Kidney (tissue), 14 donors: ENCODE measurements around the gene RELL1. TPM values are rescaled to one million over a fixed set of nuclear protein-coding genes. Genes with fewer than 3 reads are reported as not detected.

ENCODE experiments used
- DNase-seq, 5 donors: peaks; one replicate each; pipeline ENCODE4 v3.0.0-alpha.2; 2013 to 2020
- FAIRE-seq: peaks from 2 replicates; lab custom pipeline; 2012; peaks lifted over from hg19 to GRCh38; lab: Jason Lieb, UNC
- H3K27ac ChIP-seq, 2 donors: one replicate each; pipeline ENCODE4 v1.7.0; 2013; ENCODE audit warnings: low read depth in 2 of 2, low read length in 2 of 2, inconsistent platforms in 1 of 2
- H3K27me3 ChIP-seq: one replicate; pipeline ENCODE4 v1.7.1; 2013; ENCODE audit warnings: low read length, inconsistent platforms; ENCODE audit not compliant: control insufficient read depth, insufficient read depth
- H3K36me3 ChIP-seq, 3 donors: one replicate each; pipeline versions ENCODE4 v1.7.0 to v1.7.1; 2013; ENCODE audit warnings: low read length in 3 of 3, control low read depth in 1 of 3, inconsistent platforms in 1 of 3; ENCODE audit not compliant: insufficient read depth in 3 of 3, control insufficient read depth in 2 of 3
- H3K4me1 ChIP-seq, 3 donors: one replicate each; pipeline versions ENCODE4 v1.7.0 to v1.7.1; 2013; ENCODE audit warnings: low read length in 3 of 3, inconsistent platforms in 1 of 3, low read depth in 1 of 3; ENCODE audit not compliant: control insufficient read depth in 2 of 3, insufficient read depth in 2 of 3
- H3K4me3 ChIP-seq, 3 donors: one replicate each; pipeline versions ENCODE4 v1.7.0 to v1.8.1; 2013; ENCODE audit warnings: low read length in 3 of 3, control low read depth in 1 of 3, inconsistent platforms in 1 of 3
- H3K9ac ChIP-seq, 3 donors: one replicate each; pipeline versions ENCODE4 v1.7.0 to v1.7.1; 2013; ENCODE audit warnings: low read length in 3 of 3, control low read depth in 1 of 3, inconsistent platforms in 1 of 3
- H3K9me3 ChIP-seq, 3 donors: one replicate each; pipeline versions ENCODE4 v1.7.0 to v1.7.1; 2013; ENCODE audit warnings: low read length in 3 of 3, control low read depth in 1 of 3, inconsistent platforms in 1 of 3; ENCODE audit not compliant: control insufficient read depth in 2 of 3, insufficient read depth in 1 of 3
- CTCF ChIP-seq: IDR thresholded peaks from 3 replicates; pipeline ENCODE4 v1.5.1; 2012; ENCODE audit warnings: mild to moderate bottlenecking, moderate library complexity, borderline replicate concordance; ENCODE audit not compliant: insufficient read depth; ENCODE audit errors: extremely low read depth
- intact Hi-C: fragments of 100-400 bp; cut with DNase I; formaldehyde crosslinking; loops from one replicate; pipeline ENCODE4 v1.11.1; 2022
- polyA plus RNA-seq: library from polyadenylated mRNA; stranded (reverse); fragments of 350-450 nt; fragmentation: Illumina TruSeq; extraction: RNeasy Lipid Tissue Mini Kit (QIAGEN cat#74804); gene quantifications from one replicate; pipeline ENCODE4 v1.2.3, GENCODE V29; 2014; ENCODE audit warnings: low read depth, low replicate concordance; ENCODE audit not compliant: insufficient read depth
- total RNA-seq: library from RNA; stranded (reverse); fragmentation: NEBNext Ultra II Directional; extraction: Animal tissue kit (Norgen Biotek cat#: 25700); gene quantifications from one replicate; pipeline ENCODE4 v1.2.1, GENCODE V29; 2021
- donor health status: control.
- donor health status: control.
- donor health status: control.
- donor health status: control.
- donor health status: control.
- donor health status: DM: yes; HTN: yes; CAD: no.
- donor health status: Normal renal cell carcinoma (clear cell type).

Gene RELL1
- total and polyA plus RNA-seq, 2 donors from 2014 or later: 1.4 to 38.4 TPM

- Histone ChIP-seq H3K27ac (no peak overlapping the region), H3K9me3 (no peaks in the 10 kb centered on the region), H3K4me1 (no peaks in the 10 kb centered on the region), H3K9ac (no peak overlapping the region), H3K4me3 (no peak overlapping the region), H3K36me3 (peaks cover 0 to 13% (median 9%) of the 10 kb centered on the region in 3 donors), H3K27me3 (no peaks in the 10 kb centered on the region)
- TF ChIP-seq CTCF: no peak
- DNase-seq (no peak), FAIRE-seq (no peak)
- intact Hi-C loops: no loop called here
Measured at GRCh38 chr4:37632836-37633235, 53.3 kb downstream of the RELL1 start.

GRCh38 chr4:37631551-37631950 is 54.6 kb downstream of the RELL1 start:
- intact Hi-C loops: no loop called here
- Histone ChIP-seq H3K27me3 (no peaks in the 10 kb centered on the region), H3K4me1 (no peaks in the 10 kb centered on the region), H3K9ac (no peak overlapping the region), H3K36me3 (peaks cover 0 to 13% (median 7%) of the 10 kb centered on the region in 3 donors), H3K27ac (peak overlapping the region in 1 of 2 donors; percentile 18), H3K9me3 (no peaks in the 10 kb centered on the region), H3K4me3 (no peak overlapping the region)
- FAIRE-seq (no peak), DNase-seq (peak in 1 of 5 donors; percentile 25)
- no peak for TF ChIP-seq CTCF

GRCh38 chr4:37629713-37630112 is 56.5 kb downstream of the RELL1 start:
- H3K4me3 ChIP-seq: no peak overlapping the region
- DNase-seq (no peak), FAIRE-seq (no peak)
- TF ChIP-seq CTCF: no peak
- H3K36me3 ChIP-seq: peaks cover 0 to 13% (median 7%) of the 10 kb centered on the region in 3 donors
- intact Hi-C loops: no loop called here
- no peaks in the 10 kb centered on the region for H3K9me3 ChIP-seq
- no peak overlapping the region for H3K9ac ChIP-seq
- H3K27ac ChIP-seq: no peak overlapping the region
- H3K27me3 ChIP-seq: no peaks in the 10 kb centered on the region
- H3K4me1 ChIP-seq: no peaks in the 10 kb centered on the region
